Measurements from ENCODE around the gene PLXNB2. TPM values are rescaled to one million over a fixed set of nuclear protein-coding genes. Genes with fewer than 3 reads are reported as not detected.

Gene PLXNB2
- polyA plus RNA-seq, 6 donors from 2014 or later = 0.46 to 1.1 (median 0.66) TPM; not detected in 1

GRCh38 chr22:50257041-50257440 lies 50.4 kb downstream of the PLXNB2 start:
- peaks cover 2 to 5% (median 2%) of the 10 kb centered on the region in 3 donors for H3K4me1 Mint-ChIP-seq
- no peaks in the 10 kb centered on the region for H3K9me3 Mint-ChIP-seq
- H3K27ac Mint-ChIP-seq = peak overlapping the region in 1 of 6 donors; percentile 15
- ATAC-seq (ENCODE audit: low read depth in 2 of 2) (no peak), DNase-seq (no peak)
- peaks cover 0 to 19% (median 3%) of the 10 kb centered on the region in 3 donors for H3K27me3 Mint-ChIP-seq
- no peaks in the 10 kb centered on the region for H3K36me3 Mint-ChIP-seq
- H3K4me3 Mint-ChIP-seq = no peak overlapping the region

DNA sequence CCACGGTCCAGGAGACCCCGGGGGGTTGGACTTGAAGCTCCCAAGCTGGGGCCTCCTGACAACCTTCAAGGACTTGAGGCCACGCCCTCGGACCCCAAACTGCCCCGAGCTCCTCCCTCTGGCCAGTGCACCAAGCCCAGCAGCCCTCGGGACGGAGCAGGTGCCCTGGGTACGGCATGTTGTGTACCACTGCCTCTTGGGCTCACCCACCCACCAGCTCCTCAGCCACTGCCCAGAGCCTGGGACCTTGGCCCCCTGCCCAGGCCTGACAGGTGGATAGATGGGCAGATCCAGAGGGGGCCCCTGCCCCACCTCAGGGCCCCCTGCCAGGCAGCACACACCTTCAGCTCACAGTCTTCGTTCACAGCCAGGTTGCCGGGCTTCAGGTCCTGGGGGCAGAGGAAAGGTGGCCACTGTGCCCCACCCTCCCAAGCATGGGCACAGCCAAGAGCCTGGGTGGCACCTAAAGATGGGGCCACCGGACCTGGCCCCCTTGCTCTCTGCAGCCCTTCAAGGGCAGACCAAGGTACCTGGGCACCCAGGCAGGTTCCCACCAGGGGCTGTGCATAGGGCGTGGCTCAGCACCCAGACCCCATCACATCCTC lies 51.1 kb downstream of the PLXNB2 start:
- no peak for DNase-seq
- ATAC-seq (ENCODE audit: low read depth in 2 of 2) = no peak
- Mint-ChIP-seq H3K4me1 (peaks cover 0 to 3% (median 0%) of the 10 kb centered on the region in 3 donors), H3K36me3 (no peaks in the 10 kb centered on the region), H3K27me3 (peaks cover 0 to 17% (median 0%) of the 10 kb centered on the region in 3 donors), H3K27ac (no peak overlapping the region), H3K4me3 (no peak overlapping the region), H3K9me3 (no peaks in the 10 kb centered on the region)

DNA sequence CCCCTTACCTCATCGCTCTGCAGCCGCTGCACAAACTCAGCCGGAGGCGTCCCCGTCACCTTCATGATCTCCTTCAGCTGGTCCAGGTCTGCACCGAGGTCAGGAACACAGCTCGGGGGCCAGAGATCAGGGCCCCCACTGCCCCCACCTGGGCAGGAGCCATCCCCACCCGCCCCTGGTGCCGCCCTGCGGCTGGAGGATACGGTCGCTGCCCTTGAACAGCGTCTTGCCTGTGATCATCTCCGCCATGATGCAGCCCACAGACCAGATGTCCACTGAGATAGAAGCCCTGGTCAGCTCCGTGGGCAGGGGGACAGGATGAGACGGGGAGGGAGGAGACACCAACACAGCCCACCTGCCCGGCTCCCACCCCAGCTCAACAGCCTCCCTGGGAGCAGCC lies 51.8 kb downstream of the PLXNB2 start:
- Mint-ChIP-seq H3K9me3 (no peaks in the 10 kb centered on the region), H3K27me3 (peaks cover 0 to 17% (median 0%) of the 10 kb centered on the region in 3 donors), H3K27ac (no peak overlapping the region), H3K36me3 (no peaks in the 10 kb centered on the region), H3K4me3 (no peak overlapping the region), H3K4me1 (peaks cover 0 to 3% (median 0%) of the 10 kb centered on the region in 3 donors)
- ATAC-seq (ENCODE audit: low read depth in 2 of 2) (no peak), DNase-seq (no peak)

DNA sequence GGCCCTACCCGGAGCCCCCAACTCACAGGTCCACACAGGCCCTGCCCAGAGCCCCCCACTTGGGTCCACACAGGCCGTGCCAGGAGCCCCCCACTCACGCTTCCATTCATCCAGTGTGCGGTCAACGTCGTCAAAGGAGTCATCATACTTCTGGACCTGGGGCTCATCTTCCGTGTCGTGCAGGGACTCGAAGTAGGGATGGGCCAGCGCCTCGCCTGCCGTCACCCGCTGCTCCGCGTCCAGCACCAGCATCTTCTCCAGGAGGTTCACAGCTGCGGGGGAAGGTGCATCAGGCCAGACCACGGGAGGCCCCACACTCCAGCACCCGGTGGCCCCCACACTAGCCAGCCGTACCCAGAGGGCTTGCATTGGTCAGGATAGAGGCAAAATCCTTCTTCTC lies 52.3 kb downstream of the PLXNB2 start:
- no peak for DNase-seq
- peaks cover 0 to 17% (median 0%) of the 10 kb centered on the region in 3 donors for H3K27me3 Mint-ChIP-seq
- ATAC-seq (ENCODE audit: low read depth in 2 of 2) = no peak
- H3K9me3 Mint-ChIP-seq = no peaks in the 10 kb centered on the region
- H3K27ac Mint-ChIP-seq = no peak overlapping the region
- H3K36me3 Mint-ChIP-seq = no peaks in the 10 kb centered on the region
- no peak overlapping the region for H3K4me3 Mint-ChIP-seq
- peaks cover 3 to 4% (median 3%) of the 10 kb centered on the region in 3 donors for H3K4me1 Mint-ChIP-seq

DNA sequence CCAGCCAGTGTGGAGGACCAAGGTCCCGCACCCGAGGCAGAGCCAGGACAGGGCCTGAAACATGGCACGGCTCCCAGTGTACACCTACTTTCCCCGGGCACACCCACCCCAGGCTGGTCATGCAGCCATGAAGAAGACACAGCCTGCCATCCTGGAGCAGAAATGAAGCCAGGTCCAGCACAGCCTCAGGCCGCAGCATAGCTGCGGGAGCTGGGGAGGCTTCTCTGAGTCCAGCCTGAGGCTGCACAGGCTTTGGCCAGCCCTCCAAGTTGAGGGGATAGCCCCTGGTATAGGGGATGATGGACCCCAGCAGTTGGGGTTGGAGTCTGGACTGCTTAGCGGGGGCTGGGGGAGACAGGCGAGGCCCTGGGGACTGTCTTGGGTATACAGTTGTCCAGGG lies 53.5 kb downstream of the PLXNB2 start:
- Mint-ChIP-seq H3K9me3 (no peaks in the 10 kb centered on the region), H3K4me1 (peaks cover 3 to 5% (median 5%) of the 10 kb centered on the region in 3 donors), H3K4me3 (no peak overlapping the region), H3K27me3 (peaks cover 0 to 10% (median 0%) of the 10 kb centered on the region in 3 donors), H3K27ac (peak overlapping the region in 2 of 6 donors; percentile 9 to 59), H3K36me3 (no peaks in the 10 kb centered on the region)
- DNase-seq (no peak), ATAC-seq (ENCODE audit: low read depth in 2 of 2) (no peak)

GRCh38 chr22:50253046-50253915 lies 54.2 kb downstream of the PLXNB2 start:
- Mint-ChIP-seq H3K27ac (no peak overlapping the region), H3K4me3 (no peak overlapping the region), H3K9me3 (no peaks in the 10 kb centered on the region), H3K4me1 (peaks cover 3 to 5% (median 5%) of the 10 kb centered on the region in 3 donors), H3K27me3 (peaks cover 0 to 3% (median 0%) of the 10 kb centered on the region in 3 donors), H3K36me3 (no peaks in the 10 kb centered on the region)
- no peak for DNase-seq
- ATAC-seq (ENCODE audit: low read depth in 2 of 2) = no peak

- Mint-ChIP-seq H3K36me3 (no peaks in the 10 kb centered on the region), H3K9me3 (no peaks in the 10 kb centered on the region), H3K4me3 (peak overlapping the region; percentile 60 to 87 (median 76)), H3K27me3 (no peaks in the 10 kb centered on the region), H3K4me1 (peaks cover 7 to 11% (median 10%) of the 10 kb centered on the region in 3 donors), H3K27ac (peak overlapping the region in 5 of 6 donors; percentile 13 to 83 (median 69))
- ATAC-seq (ENCODE audit: low read depth in 2 of 2) = peak; percentile 77 to 79
- DNase-seq = peak; percentile 70
Measured at GRCh38 chr22:50252082-50253045, 55.1 kb downstream of the PLXNB2 start.

DNA sequence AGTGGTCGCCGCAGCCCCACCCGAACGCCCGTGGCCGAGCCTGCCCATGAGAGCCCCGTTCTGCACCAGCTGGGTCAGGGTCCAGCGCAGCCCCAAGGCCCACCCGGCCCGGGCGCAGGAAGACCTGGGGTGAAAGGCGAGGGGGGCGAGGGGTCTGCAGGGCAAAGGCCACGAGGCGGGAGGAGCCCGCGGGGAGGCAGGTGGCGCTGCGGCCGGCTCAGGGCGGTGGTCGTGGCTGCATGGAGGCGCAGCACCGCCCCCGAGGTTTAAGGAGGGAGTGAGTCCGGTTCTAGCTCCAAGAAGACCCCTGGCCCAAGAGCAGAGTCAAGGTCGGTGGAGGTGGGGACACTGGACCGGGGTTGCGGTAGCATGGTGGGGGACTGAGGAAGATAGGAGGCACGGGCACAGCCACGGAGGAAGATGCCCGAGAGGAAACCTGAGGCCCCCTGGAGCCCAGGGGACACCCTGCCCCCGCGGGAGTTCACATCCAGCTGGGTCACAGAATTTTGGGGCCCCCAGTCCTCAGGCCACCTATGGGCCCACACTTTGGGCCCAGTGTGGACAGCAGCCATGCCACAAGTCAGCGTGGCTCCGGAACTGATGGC lies 55.9 kb downstream of the PLXNB2 start:
- Mint-ChIP-seq H3K27me3 (no peaks in the 10 kb centered on the region), H3K4me1 (peaks cover 7 to 15% (median 12%) of the 10 kb centered on the region in 3 donors), H3K9me3 (no peaks in the 10 kb centered on the region), H3K4me3 (peak overlapping the region; percentile 29 to 84 (median 72)), H3K36me3 (no peaks in the 10 kb centered on the region), H3K27ac (peak overlapping the region in 5 of 6 donors; percentile 13 to 83 (median 44))
- ATAC-seq (ENCODE audit: low read depth in 2 of 2) (peak; percentile 19 to 28), DNase-seq (no peak)

- peak within 1 kb of the TSS in 5 of 6 donors; percentile 13 to 83 (median 69) for H3K27ac Mint-ChIP-seq
- no peaks in the 10 kb centered on the region for H3K36me3 Mint-ChIP-seq
- no peaks in the 10 kb centered on the region for H3K9me3 Mint-ChIP-seq
- peak; percentile 71 for DNase-seq
- no peaks in the 10 kb centered on the region for H3K27me3 Mint-ChIP-seq
- H3K4me1 Mint-ChIP-seq = peaks cover 7 to 15% (median 12%) of the 10 kb centered on the region in 3 donors
- ATAC-seq (ENCODE audit: low read depth in 2 of 2) = peak; percentile 63 to 70
- H3K4me3 Mint-ChIP-seq = peak within 1 kb of the TSS; percentile 68 to 87 (median 80)
Measured at GRCh38 chr22:50250555-50251476, 56.6 kb downstream of the PLXNB2 start, which contains the start of gene HDAC10. HDAC10 (minus strand) TSS chr22:50251265; CDS start chr22:50251032, 233 bp downstream.

DNA sequence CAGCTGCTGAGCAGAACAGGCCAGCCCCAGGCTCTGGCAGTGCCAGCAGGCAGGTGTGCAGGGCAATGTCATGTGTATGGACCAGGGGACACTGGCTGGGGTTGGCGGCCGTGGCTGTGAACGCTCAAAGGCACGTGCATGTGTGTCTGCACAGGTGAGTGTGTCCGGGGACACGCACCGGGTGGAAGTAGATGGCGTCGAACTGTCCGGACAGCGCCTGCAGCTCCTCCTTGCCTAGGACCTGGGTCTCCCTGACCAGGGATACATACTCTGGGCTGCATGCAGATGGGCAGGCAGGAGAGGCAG lies 57.2 kb downstream of the PLXNB2 start:
- ATAC-seq (ENCODE audit: low read depth in 2 of 2) = no peak
- Mint-ChIP-seq H3K9me3 (no peaks in the 10 kb centered on the region), H3K27ac (peak overlapping the region in 1 of 6 donors; percentile 57), H3K4me1 (peaks cover 7 to 15% (median 13%) of the 10 kb centered on the region in 3 donors), H3K27me3 (no peaks in the 10 kb centered on the region), H3K4me3 (peak overlapping the region; percentile 63 to 81 (median 72)), H3K36me3 (peaks cover 0 to 1% of the 10 kb centered on the region in 2 donors)
- DNase-seq = no peak

DNA sequence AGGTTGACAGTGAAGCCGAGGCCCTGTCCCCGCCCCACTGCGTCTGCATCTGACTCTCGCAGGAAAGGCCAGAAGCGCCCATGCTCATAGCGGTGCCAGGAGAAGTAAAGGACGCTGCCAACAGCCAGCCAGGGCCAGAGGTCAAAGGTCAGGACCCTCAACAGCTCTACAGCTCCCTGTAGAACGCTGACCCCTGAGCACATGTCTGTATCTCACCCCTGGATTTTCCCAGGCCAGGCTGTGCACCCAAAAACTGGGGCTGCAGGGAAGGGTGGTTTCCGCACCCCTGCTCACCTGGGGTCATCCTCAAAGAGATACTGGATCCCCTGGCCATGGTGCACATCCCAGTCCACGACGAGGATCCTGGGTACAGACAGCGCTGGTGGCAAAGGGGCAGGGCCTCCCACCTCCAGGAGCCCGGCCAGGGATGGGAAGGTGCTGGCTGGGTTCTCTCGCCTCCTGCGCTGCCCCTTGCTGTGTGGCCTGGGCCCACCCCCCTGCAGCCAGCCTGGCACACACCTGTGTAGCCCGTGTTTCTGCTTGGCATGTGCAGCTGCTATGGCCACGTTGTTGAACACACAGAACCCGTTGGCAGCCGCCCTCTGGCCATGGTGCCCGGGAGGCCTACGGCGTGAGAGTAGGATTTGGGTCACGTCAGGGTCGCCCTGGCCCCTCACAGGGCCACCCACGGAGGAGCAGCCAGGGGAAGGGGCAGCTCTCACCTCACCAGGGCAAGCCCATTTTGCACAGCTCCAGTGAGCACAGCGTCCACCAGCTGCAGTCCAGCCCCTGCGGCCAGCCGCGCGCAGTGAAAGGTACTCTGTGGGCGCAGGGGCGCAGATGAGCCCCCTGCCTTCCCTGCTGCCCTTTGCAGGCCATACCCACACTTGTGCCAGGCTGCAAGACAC lies 57.9 kb downstream of the PLXNB2 start:
- Mint-ChIP-seq H3K27ac (no peak overlapping the region), H3K9me3 (no peaks in the 10 kb centered on the region), H3K4me3 (peak overlapping the region in 7 of 8 donors; percentile 45 to 81 (median 73)), H3K36me3 (peaks cover 0 to 7% of the 10 kb centered on the region in 2 donors), H3K27me3 (no peaks in the 10 kb centered on the region), H3K4me1 (peaks cover 12 to 19% (median 18%) of the 10 kb centered on the region in 3 donors)
- ATAC-seq (ENCODE audit: low read depth in 2 of 2) = no peak
- no peak for DNase-seq

Data from naive B cell (primary cell).